HG02798 (cell line): ENCODE results near the gene CKLF.
"Not testable (repeated sequence)": the region's sequence is repeated elsewhere in the genome, so short reads cannot be mapped to it uniquely, and the experiment has no call there.

Experiments
- ATAC-seq: cut with Tn5 transposase; IDR thresholded peaks from one replicate; pipeline ENCODE4 v1.9.1; 2021; ENCODE audit warnings: mild to moderate bottlenecking; ENCODE audit not compliant: unreplicated experiment, poor library complexity

The CKLF gene

GRCh38 chr16:66552286-66553177, at the start of gene CKLF:
TSS of gene CKLF (plus strand) at chr16:66552576. CDS start at chr16:66552716, 140 bp downstream.
- ATAC-seq = peak; percentile 77

DNA sequence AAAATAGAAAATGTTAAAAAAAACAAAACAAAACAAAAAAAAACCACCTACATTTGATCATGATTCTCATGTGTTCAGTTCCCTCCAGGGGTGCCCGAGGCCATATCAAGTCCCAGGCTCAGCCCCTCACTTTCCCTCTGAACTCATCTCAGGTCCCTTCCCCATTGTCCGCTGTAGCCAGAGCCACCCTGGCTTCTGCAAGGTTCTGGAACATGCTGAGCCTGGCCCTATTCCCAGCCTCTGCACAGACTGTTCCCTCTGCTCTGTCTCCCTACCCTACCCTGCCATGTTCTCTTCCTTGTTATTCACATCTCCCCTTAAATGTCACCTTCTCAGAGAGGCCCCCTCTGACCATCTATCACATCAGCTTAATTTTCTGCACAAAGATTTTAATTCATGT, 49.3 kb upstream of the CKLF start:
- no peak for ATAC-seq

DNA sequence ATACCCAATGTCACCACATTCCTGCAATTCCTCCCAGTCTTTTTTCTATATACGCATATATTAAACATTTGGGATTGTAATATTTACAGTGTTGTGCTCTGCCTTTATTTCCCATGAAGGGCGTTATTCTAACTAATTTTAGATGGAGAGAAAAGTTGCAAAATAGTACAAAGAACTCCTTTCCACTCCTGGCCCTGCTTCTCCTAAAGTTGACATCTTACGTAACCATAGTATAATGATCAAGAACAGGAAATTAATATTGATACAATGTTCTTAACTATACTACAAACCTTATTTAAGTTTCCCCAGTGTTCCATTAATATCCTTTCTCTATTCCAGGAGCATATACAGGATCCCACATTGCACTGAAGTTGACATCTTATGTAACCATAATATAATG, 48.8 kb upstream of the CKLF start:
- ATAC-seq = no peak

DNA sequence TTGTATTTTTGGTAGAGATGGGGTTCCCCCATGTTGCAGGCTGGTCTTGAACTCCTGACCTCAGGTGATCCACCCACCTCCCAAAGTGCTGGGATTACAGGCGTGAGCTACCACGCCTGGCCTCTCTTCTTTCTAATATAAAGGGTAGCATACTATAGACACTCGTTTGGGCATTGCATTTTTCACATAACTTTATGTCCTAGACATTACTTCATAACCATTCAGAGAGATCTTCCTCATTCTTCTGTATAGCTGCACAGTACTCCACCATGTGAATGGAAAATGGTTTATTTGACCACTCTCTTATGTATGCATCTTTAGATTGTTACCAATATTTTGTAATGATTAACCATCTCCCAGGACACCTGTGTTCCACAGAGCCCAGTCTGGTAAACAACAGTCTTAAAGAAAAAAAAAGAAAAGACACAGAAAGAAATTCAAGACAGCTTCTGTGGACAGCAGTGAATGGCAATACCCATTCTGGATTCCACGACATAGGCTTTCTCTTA, 44.6 kb upstream of the CKLF start:
- ATAC-seq = no peak

DNA sequence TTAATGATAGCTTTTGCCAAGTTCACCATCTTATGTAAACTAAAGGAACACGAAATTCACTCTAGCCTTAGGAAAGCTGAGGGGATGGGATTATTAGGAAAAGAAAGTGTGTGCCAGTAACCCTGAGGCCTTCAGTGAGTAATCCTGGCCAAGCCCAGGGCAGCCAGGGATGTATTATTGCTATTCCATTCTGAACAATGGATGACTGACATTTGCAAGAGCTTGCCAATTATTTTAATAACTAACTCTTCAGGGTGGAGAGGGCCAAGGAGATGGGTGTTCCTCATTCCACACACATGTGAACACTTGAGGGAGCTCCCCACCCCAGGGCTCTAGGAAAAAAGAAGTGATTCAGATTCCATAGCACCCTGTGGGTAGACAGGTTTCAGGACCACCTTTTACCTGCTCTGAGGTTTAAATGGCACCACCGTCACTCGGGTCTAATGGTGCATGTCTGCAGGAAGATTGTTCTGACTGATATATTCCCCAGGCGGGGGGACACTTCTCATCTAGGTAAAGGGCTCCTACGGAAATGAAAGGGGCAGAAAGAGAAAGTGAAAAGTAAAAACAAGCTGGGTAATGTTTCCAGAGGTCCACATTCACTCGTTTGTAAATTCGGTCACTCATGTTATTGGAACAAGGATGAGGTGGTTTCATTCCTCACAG, 44.0 kb upstream of the CKLF start:
- ATAC-seq = no peak

DNA sequence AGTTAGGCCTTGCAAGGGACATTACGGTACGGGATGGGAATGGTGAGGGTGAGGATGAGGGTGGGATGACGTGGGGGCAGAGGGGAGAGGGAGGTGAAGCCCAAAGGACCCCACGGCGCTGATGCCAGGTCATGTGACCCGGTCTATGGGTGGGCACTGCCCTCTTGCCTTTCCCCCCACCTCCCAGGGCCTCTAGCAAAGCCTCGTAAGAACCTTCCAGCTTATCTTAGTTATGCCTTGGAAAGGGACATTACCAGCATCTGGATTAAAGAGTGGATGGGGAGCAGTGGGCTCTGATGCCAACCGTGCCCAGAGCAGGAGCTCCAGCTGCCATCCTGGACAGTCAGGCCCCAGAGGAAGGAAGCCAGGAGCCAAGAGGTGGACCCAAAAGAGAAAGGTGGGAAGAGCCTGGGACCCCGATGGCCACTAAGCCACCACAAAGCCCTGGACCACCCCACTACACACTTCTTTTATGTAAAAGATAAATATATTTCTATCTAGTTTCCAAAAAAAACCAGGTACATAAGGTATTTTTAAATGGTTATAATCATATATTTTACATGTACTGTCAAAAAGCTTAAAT, 43.4 kb upstream of the CKLF start:
- ATAC-seq = no peak

DNA sequence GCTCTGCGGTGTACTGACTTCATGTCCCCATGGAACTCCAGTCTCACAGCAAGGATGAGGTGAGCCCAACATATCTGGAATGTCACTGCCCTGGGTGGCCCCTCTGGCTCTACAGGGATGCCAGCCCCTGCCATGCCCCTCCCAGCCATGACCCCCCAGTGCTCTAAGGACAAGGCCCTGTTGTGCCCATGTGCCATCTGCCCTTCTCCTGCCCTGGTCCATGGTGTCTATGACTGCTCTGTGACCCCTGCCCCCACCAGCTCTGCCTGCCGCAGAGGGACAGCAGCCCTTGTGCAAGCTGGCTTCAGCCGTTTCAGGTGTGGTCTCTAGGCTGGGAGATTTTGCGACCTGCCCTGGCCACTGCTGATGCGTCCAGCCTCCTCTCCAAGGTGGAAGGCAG, 42.8 kb upstream of the CKLF start:
- no peak for ATAC-seq

DNA sequence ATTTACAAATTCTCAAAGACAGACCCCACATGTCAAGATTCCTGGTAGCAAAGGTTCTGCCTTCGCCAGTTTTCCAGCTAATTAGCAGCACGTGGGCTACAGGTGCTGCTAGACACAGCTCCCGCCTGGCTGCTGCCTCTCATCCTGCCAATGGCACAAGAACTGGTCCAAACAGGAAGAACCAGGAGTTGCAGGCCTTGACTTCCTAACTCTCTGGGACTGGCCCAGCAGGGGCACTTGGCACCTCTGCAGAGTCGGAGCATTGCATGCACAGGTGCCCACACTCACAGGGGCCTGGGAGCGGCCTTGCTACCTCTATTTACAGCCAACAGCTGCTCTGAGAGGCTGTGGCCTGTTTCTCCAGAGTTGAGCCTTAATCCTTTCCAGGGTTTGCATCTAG, 42.1 kb upstream of the CKLF start:
- ATAC-seq = no peak

DNA sequence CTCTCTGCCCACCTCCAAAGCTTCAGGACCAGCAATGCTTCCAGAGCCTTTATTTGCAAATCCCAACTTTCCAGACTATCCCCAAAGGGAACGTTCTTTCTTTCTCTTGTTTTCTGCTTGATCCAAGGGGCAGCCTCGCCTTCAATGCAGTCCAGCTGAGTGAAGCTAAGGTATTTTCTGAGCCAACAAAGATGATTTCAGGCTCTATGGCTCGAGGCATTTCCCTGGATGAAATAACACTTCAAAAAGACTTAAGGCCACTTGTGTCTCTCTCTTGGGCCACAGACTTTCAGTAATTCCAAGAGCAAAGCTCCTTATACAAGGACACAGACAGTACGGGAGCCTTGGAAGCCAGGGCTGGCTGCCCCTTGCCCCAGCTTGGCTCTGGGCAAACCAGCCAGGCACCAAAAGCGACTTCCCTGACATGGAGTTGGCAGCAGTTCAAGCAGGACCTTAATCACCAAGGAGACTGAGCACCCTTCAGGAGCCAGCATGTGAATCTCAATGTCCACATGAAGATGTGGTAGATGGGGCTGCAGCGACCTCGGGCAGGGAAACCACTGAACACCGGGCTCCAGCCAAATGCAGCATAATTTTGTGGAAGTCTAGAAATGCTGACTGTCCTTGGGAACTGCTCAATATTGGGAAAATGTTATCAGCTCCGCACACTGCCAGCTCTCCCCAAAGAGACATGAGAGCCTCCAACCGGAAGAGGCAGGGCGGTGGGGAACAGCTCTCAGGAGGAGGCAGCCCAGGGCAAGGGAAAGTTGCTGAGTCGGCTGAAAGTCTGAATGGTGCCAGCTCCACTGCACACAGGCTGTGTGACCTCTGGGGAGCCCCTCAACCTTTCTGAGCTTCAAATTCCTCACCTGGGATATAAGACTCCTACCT, 41.4 kb upstream of the CKLF start:
- no peak for ATAC-seq

DNA sequence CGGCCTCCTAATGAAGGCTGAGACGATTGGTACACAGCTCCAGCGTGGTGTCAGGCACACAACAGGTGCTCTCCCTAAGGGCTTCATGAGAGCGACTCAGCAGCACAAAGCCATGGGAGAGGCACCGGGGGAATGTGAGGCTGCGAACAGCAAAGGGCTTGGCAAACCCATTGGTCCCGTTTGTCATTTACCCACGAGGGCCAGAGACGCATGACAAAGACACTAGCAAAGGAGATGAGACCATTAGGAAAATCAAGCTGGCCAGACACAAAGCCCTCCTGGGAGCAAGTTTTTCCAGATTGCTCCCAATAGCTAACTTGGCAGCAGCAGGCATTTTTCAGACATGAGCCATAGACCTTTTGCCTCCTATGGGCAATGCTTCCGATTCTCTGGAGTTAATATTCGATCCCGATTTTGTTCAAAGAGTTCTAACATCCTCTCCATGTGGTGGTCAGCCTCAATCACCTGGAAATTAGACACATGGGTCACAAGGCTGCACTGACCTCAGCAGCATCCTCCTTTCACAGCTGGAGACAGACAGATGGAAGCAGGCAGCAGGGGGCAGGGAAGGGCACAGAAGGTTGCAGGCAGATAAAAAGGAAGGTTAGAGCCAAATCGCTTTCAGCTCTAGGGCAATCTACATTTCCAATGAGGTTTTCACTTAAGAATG, 40.6 kb upstream of the CKLF start:
- ATAC-seq = no peak

DNA sequence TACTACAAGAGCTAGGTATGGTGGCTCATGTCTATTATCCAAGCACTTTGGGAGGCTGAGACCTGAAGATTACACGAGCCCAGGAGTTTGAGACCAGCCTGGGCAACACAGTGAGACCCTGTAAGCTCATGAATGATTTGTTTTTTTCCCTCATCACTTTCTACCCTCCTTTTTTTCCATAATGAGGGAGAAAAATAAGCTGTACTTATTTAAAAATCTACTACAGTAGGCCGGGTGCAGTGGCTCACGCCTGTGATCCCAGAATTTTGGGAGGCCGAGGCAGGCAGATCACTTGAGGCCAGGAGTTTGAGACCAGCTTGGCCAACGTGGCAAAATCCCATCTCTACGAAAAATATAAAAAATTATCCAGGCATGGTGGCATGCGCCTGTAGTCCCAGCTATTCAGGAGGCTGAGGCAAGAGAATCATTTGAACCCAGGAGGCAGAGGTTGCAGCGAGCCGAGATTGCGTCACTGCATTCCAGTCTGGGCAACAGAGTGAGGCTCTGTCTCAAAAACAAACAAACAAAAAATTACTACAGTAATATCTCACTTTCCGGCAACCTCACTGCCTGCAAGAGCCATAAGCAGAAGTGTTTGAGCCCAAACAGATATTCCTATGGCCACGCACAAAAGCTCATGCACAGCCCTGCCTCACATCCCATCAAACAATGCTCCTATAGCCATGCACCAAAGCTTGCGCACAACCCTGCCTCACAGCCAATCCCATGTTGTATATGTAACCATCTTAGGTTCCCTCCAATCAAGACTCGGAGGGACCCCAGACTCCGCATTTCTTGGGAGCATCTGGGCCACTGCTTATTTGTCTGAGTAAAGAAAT, 39.9 kb upstream of the CKLF start:
- ATAC-seq = no peak

GRCh38 chr16:66513111-66513723, 39.2 kb upstream of the CKLF start:
- ATAC-seq = no peak

DNA sequence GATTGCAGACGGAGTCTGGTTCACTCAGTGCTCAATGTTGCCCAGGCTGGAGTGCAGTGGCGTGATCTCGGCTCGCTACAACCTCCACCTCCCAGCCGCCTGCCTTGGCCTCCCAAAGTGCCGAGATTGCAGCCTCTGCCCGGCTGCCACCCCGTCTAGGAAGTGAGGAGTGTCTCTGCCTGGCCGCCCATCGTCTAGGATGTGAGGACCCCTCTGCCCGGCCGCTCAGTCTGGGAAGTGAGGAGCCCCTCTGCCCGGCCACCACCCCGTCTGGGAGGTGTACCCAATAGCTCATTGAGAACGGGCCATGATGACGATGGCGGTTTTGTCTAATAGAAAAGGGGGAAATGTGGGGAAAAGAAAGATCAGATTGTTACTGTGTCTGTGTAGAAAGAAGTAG, 38.0 kb upstream of the CKLF start:
- ATAC-seq = not testable (repeated sequence)

DNA sequence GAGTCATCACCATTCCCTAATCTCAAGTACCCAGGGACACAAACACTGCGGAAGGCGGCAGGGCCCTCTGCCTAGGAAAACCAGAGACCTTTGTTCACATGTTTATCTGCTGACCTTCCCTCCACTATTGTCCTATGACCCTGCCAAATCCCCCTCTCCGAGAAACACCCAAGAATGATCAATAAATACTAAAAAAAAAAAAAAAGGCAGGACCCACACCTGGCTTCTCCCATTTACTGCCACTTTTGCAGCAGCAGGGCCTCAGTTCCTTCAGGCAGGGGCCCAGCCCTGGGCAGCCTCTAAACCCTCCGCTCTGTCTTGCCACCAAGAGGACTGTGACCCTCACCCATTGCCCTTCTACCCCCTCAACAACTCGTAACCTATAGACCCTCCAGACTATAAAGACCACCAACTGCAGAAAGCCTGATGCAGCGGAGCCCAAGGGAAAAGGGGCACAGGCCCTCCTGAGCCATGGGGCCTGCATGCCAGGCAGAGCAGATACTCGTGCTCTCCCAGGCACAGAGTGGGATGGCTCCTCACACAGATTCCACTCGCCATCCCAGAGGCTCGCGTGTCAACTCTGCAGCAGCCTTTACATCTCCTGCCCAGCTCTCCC, 37.3 kb upstream of the CKLF start:
- not testable (repeated sequence) for ATAC-seq

DNA sequence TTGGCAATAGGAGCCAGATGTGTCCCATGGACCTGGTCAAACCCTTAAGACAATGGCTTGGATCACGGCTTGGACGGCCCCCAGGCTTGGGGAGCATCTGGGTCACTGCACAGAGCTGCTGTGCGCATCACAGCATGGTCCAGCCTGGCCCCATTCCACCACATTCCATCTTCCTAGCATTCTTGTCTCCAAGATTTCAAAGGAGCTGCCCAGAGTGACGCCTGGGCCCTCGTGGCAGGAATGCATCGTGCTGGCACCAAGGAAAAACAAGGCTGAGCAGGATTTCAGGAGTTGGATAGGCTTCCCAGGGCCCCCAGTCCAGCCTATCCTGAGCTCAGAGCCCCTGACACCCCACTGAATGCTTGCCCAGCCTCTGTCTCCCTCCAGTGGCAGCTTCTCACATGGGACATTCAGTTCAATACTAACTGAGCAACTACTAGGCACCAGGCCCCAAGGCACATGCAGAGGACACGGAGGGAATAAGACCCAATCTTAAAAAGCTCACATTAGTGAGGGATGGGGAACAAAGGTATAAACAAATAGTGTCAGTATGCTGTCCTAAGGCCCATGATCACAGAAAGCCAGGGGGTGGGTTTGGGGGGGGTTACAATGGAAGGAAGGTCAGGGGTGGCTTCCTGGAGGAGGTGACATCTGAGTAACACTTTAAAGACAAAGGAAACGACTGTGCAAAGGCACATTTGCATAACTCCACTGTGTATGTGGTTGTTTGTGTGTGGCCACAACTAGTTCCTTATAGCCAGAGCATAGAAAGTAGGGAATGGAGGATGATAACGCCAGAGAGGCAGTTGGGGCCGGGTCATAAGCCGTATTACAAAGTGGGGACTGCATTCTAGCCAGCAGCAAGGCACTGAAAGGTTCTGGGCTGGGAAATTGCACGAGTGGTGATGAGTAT, 36.5 kb upstream of the CKLF start:
- ATAC-seq = no peak

DNA sequence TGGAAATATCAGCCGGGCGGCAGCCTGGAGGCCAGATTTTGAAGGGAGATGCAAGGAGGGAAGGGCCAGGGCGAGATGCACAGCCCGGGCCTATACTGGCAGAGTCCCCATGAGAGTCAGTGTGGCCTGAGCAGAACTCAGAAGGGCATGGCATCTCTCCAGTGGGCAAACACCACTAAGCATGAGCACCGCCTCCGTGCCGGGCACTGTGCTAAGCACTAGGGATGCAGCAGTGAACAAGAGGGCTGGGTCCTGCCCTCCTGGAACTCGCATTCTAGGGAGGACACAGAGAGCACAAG, 35.9 kb upstream of the CKLF start:
- ATAC-seq = no peak
